ENCODE data around the gene DPH2. TPM values are rescaled to one million over a fixed set of nuclear protein-coding genes. Genes with fewer than 3 reads are reported as not detected.

Gene DPH2
- polyA plus RNA-seq, 3 donors = 13.0 to 23.6 (median 14.1) TPM

GRCh38 chr1:43934986-43935324 lies 34.9 kb upstream of the DPH2 start:
- Mint-ChIP-seq H3K4me1 (peaks cover 45% of the 10 kb centered on the region), H3K9me3 (no peaks in the 10 kb centered on the region), H3K27ac (no peak overlapping the region), H3K4me3 (no peak overlapping the region), H3K36me3 (peaks cover under 1 to 9% of the 10 kb centered on the region in 2 donors), H3K27me3 (ENCODE audit: low read depth in 3 of 3) (peaks cover 6 to 25% (median 11%) of the 10 kb centered on the region in 3 donors)
- TF ChIP-seq CTCF (IDR thresholded peaks at IDR 0.05) = no peak
- no peak for DNase-seq
- H3K79me2 ChIP-seq (ENCODE audit: insufficient read depth, low read length) = peaks cover 13% of the 10 kb centered on the region
- H3K4me2 ChIP-seq (replicated peaks; ENCODE audit: extremely low read depth, low read length, poor library complexity, severe bottlenecking) = peak overlapping the region; percentile 93
- H4K20me1 ChIP-seq (ENCODE audit: insufficient read depth, low read length) = no peaks in the 10 kb centered on the region
- H3K36me3 ChIP-seq (replicated peaks in 1 of 2; ENCODE audit: control insufficient read depth in 1 of 2, insufficient read depth in 2 of 2, low read length in 2 of 2) = no peaks in the 10 kb centered on the region
- H3K4me1 ChIP-seq (ENCODE audit: control insufficient read depth in 1 of 2, insufficient read depth in 2 of 2, low read length in 2 of 2) = peaks cover 35 to 39% of the 10 kb centered on the region in 2 donors
- no peak overlapping the region for H3K9ac ChIP-seq (ENCODE audit: insufficient read depth, low read length, poor library complexity, severe bottlenecking)
- H3K4me3 ChIP-seq (replicated peaks in 1 of 3; ENCODE audit: low read depth in 2 of 3, low read length in 3 of 3) = no peak overlapping the region
- H3K27me3 ChIP-seq (ENCODE audit: control insufficient read depth in 2 of 2, insufficient read depth in 2 of 2, low read length in 2 of 2) = peaks cover 0 to 7% of the 10 kb centered on the region in 2 donors
- intact Hi-C loops (cut with micrococcal nuclease) = loop anchor here (1.0 to 10.0 kb wide), 3 partner anchors 172 to 400 kb away; partner anchors contain the start of gene PTPRF (in 1 of the 2)
- 42% methylated on average over 4 of the region's 5 CpGs for WGBS (ENCODE audit: insufficient coverage)
- no peaks in the 10 kb centered on the region for H3K9me3 ChIP-seq (replicated peaks in 1 of 2; ENCODE audit: control insufficient read depth in 1 of 2, insufficient read depth in 1 of 2, low read length in 2 of 2)
- peak overlapping the region; percentile 88 for H2AFZ ChIP-seq (ENCODE audit: insufficient read depth, low read depth, low read length, poor library complexity, severe bottlenecking)
- no peak overlapping the region for H3K27ac ChIP-seq (ENCODE audit: low read depth in 1 of 2, low read length in 2 of 2)

GRCh38 chr1:43935711-43936427 lies 33.9 kb upstream of the DPH2 start:
- no peak overlapping the region for H3K9ac ChIP-seq (ENCODE audit: insufficient read depth, low read length, poor library complexity, severe bottlenecking)

More at GRCh38 chr1:43935711-43936427, 33.9 kb upstream of the DPH2 start:
- Mint-ChIP-seq H3K27me3 (ENCODE audit: low read depth in 3 of 3) (peaks cover 6 to 25% (median 11%) of the 10 kb centered on the region in 3 donors), H3K4me3 (peak overlapping the region; percentile 58 to 63), H3K36me3 (peaks cover 0 to 9% of the 10 kb centered on the region in 2 donors), H3K4me1 (peaks cover 46% of the 10 kb centered on the region), H3K27ac (no peak overlapping the region), H3K9me3 (no peaks in the 10 kb centered on the region)
- Histone ChIP-seq H2AFZ (ENCODE audit: insufficient read depth, low read depth, low read length, poor library complexity, severe bottlenecking) (peak overlapping the region; percentile 75), H4K20me1 (ENCODE audit: insufficient read depth, low read length) (no peaks in the 10 kb centered on the region), H3K27me3 (ENCODE audit: control insufficient read depth in 2 of 2, insufficient read depth in 2 of 2, low read length in 2 of 2) (peaks cover 0 to 7% of the 10 kb centered on the region in 2 donors), H3K4me3 (replicated peaks in 1 of 3; ENCODE audit: low read depth in 2 of 3, low read length in 3 of 3) (peak overlapping the region in 2 of 3 experiments; percentile 9 to 68), H3K36me3 (replicated peaks in 1 of 2; ENCODE audit: control insufficient read depth in 1 of 2, insufficient read depth in 2 of 2, low read length in 2 of 2) (no peaks in the 10 kb centered on the region), H3K9me3 (replicated peaks in 1 of 2; ENCODE audit: control insufficient read depth in 1 of 2, insufficient read depth in 1 of 2, low read length in 2 of 2) (no peaks in the 10 kb centered on the region), H3K4me2 (replicated peaks; ENCODE audit: extremely low read depth, low read length, poor library complexity, severe bottlenecking) (peak overlapping the region; percentile 86), H3K79me2 (ENCODE audit: insufficient read depth, low read length) (peaks cover 13% of the 10 kb centered on the region), H3K27ac (ENCODE audit: low read depth in 1 of 2, low read length in 2 of 2) (no peak overlapping the region), H3K4me1 (ENCODE audit: control insufficient read depth in 1 of 2, insufficient read depth in 2 of 2, low read length in 2 of 2) (peaks cover 35 to 39% of the 10 kb centered on the region in 2 donors)
- no peak for DNase-seq
- TF ChIP-seq CTCF (IDR thresholded peaks at IDR 0.05) = no peak
- intact Hi-C loops (cut with micrococcal nuclease) = loop anchor here in 1 of 2 donors (2.0 to 10.0 kb wide), 2 partner anchors 173 to 401 kb away; partner anchors contain the start of gene PTPRF
- WGBS (ENCODE audit: insufficient coverage) = 6% methylated on average over 46 of the region's 48 CpGs
